ENCODE data around the gene GRIFIN. TPM values are rescaled to one million over a fixed set of nuclear protein-coding genes. Genes with fewer than 3 reads are reported as not detected.

GRIFIN gene
- total RNA-seq, 4 donors from 2014 or later = not detected

GRCh38 chr7:2507917-2508306, 31.7 kb upstream of the GRIFIN start:
- no peak for TF ChIP-seq CTCF (IDR thresholded peaks at IDR 0.05)
- DNase-seq (ENCODE audit: low spot score) = no peak
- ATAC-seq (ENCODE audit: low FRiP score) = no peak

- ATAC-seq (ENCODE audit: low FRiP score) (no peak), DNase-seq (ENCODE audit: low spot score) (no peak)
- no peak for TF ChIP-seq CTCF (IDR thresholded peaks at IDR 0.05)
Observed at GRCh38 chr7:2507208-2507916, 31.2 kb upstream of the GRIFIN start.

GRCh38 chr7:2505401-2505800, 29.2 kb upstream of the GRIFIN start:
- no peak for DNase-seq (ENCODE audit: low spot score)
- no peak for TF ChIP-seq CTCF (IDR thresholded peaks at IDR 0.05)
- ATAC-seq (ENCODE audit: low FRiP score) = no peak

- no peak for TF ChIP-seq CTCF (IDR thresholded peaks at IDR 0.05)
- ATAC-seq (ENCODE audit: low FRiP score) (no peak), DNase-seq (ENCODE audit: low spot score) (no peak)
Observed at GRCh38 chr7:2504889-2505375, 28.7 kb upstream of the GRIFIN start.

GRCh38 chr7:2504128-2504888, 28.1 kb upstream of the GRIFIN start:
- no peak for TF ChIP-seq CTCF (IDR thresholded peaks at IDR 0.05)
- no peak for ATAC-seq (ENCODE audit: low FRiP score)
- DNase-seq (ENCODE audit: low spot score) = no peak

- TF ChIP-seq CTCF (IDR thresholded peaks at IDR 0.05) = no peak
- no peak for DNase-seq (ENCODE audit: low spot score)
- no peak for ATAC-seq (ENCODE audit: low FRiP score)
Observed at GRCh38 chr7:2503056-2503941, 27.1 kb upstream of the GRIFIN start.

All from omental fat pad (tissue), 4 donors.